ENCODE measurements around the gene MTMR1.

MTMR1 gene

GRCh38 chrX:150781677-150782076 lies 88.5 kb downstream of the MTMR1 start:
- Histone ChIP-seq H3K9ac (ENCODE audit: low read length in 2 of 2) (no peak overlapping the region), H3K36me3 (ENCODE audit: control insufficient read depth in 2 of 2, insufficient read depth in 2 of 2, low read length in 2 of 2) (no peaks in the 10 kb centered on the region), H3K4me1 (ENCODE audit: control insufficient read depth, insufficient read depth, low read length) (no peaks in the 10 kb centered on the region), H3K27ac (ENCODE audit: low read length) (no peak overlapping the region), H3K27me3 (ENCODE audit: control insufficient read depth in 1 of 2, insufficient read depth in 2 of 2, low read length in 2 of 2) (no peaks in the 10 kb centered on the region), H3K9me3 (ENCODE audit: control insufficient read depth in 2 of 2, low read length in 2 of 2) (no peaks in the 10 kb centered on the region), H3K4me3 (ENCODE audit: low read length in 2 of 2) (no peak overlapping the region)

GRCh38 chrX:150790021-150790420 lies 96.8 kb downstream of the MTMR1 start:
- Histone ChIP-seq H3K4me3 (ENCODE audit: low read length in 2 of 2) (no peak overlapping the region), H3K4me1 (ENCODE audit: control insufficient read depth, insufficient read depth, low read length) (no peaks in the 10 kb centered on the region), H3K9ac (ENCODE audit: low read length in 2 of 2) (no peak overlapping the region), H3K27ac (ENCODE audit: low read length) (no peak overlapping the region), H3K36me3 (ENCODE audit: control insufficient read depth in 2 of 2, insufficient read depth in 2 of 2, low read length in 2 of 2) (peaks cover 2 to 8% of the 10 kb centered on the region in 2 donors), H3K27me3 (ENCODE audit: control insufficient read depth in 1 of 2, insufficient read depth in 2 of 2, low read length in 2 of 2) (no peaks in the 10 kb centered on the region), H3K9me3 (ENCODE audit: control insufficient read depth in 2 of 2, low read length in 2 of 2) (no peaks in the 10 kb centered on the region)

- Histone ChIP-seq H3K9me3 (ENCODE audit: control insufficient read depth in 2 of 2, low read length in 2 of 2) (no peaks in the 10 kb centered on the region), H3K4me1 (ENCODE audit: control insufficient read depth, insufficient read depth, low read length) (no peaks in the 10 kb centered on the region), H3K27ac (ENCODE audit: low read length) (no peak overlapping the region), H3K36me3 (ENCODE audit: control insufficient read depth in 2 of 2, insufficient read depth in 2 of 2, low read length in 2 of 2) (peaks cover 2 to 8% of the 10 kb centered on the region in 2 donors), H3K9ac (ENCODE audit: low read length in 2 of 2) (no peak overlapping the region), H3K4me3 (ENCODE audit: low read length in 2 of 2) (no peak overlapping the region), H3K27me3 (ENCODE audit: control insufficient read depth in 1 of 2, insufficient read depth in 2 of 2, low read length in 2 of 2) (no peaks in the 10 kb centered on the region)
Observed at GRCh38 chrX:150792949-150793527, 99.8 kb downstream of the MTMR1 start.

- no peaks in the 10 kb centered on the region for H3K36me3 ChIP-seq (ENCODE audit: control insufficient read depth in 2 of 2, insufficient read depth in 2 of 2, low read length in 2 of 2)
- H3K4me1 ChIP-seq (ENCODE audit: control insufficient read depth, insufficient read depth, low read length) = no peaks in the 10 kb centered on the region
- H3K4me3 ChIP-seq (ENCODE audit: low read length in 2 of 2) = no peak overlapping the region
- no peaks in the 10 kb centered on the region for H3K27me3 ChIP-seq (ENCODE audit: control insufficient read depth in 1 of 2, insufficient read depth in 2 of 2, low read length in 2 of 2)
- H3K9me3 ChIP-seq (ENCODE audit: control insufficient read depth in 2 of 2, low read length in 2 of 2) = no peaks in the 10 kb centered on the region
- no peak overlapping the region for H3K27ac ChIP-seq (ENCODE audit: low read length)
- H3K9ac ChIP-seq (ENCODE audit: low read length in 2 of 2) = no peak overlapping the region
Observed at GRCh38 chrX:150805736-150806135, 112.5 kb downstream of the MTMR1 start.

GRCh38 chrX:150806827-150807226 lies 113.6 kb downstream of the MTMR1 start:
- Histone ChIP-seq H3K4me3 (ENCODE audit: low read length in 2 of 2) (no peak overlapping the region), H3K36me3 (ENCODE audit: control insufficient read depth in 2 of 2, insufficient read depth in 2 of 2, low read length in 2 of 2) (no peaks in the 10 kb centered on the region), H3K4me1 (ENCODE audit: control insufficient read depth, insufficient read depth, low read length) (no peaks in the 10 kb centered on the region), H3K9ac (ENCODE audit: low read length in 2 of 2) (no peak overlapping the region), H3K27me3 (ENCODE audit: control insufficient read depth in 1 of 2, insufficient read depth in 2 of 2, low read length in 2 of 2) (no peaks in the 10 kb centered on the region), H3K27ac (ENCODE audit: low read length) (no peak overlapping the region), H3K9me3 (ENCODE audit: control insufficient read depth in 2 of 2, low read length in 2 of 2) (no peaks in the 10 kb centered on the region)

GRCh38 chrX:150813922-150814321 lies 120.7 kb downstream of the MTMR1 start:
- peaks cover 0 to 3% of the 10 kb centered on the region in 2 donors for H3K9me3 ChIP-seq (ENCODE audit: control insufficient read depth in 2 of 2, low read length in 2 of 2)
- no peak overlapping the region for H3K9ac ChIP-seq (ENCODE audit: low read length in 2 of 2)
- no peaks in the 10 kb centered on the region for H3K36me3 ChIP-seq (ENCODE audit: control insufficient read depth in 2 of 2, insufficient read depth in 2 of 2, low read length in 2 of 2)
- H3K27me3 ChIP-seq (ENCODE audit: control insufficient read depth in 1 of 2, insufficient read depth in 2 of 2, low read length in 2 of 2) = no peaks in the 10 kb centered on the region
- H3K4me3 ChIP-seq (ENCODE audit: low read length in 2 of 2) = no peak overlapping the region
- no peak overlapping the region for H3K27ac ChIP-seq (ENCODE audit: low read length)
- H3K4me1 ChIP-seq (ENCODE audit: control insufficient read depth, insufficient read depth, low read length) = no peaks in the 10 kb centered on the region

Data from stomach smooth muscle (tissue), 2 donors.